KMS-11 (cell line): Measurements from ENCODE around the gene PEX10.

Experiments
- H2AFZ ChIP-seq: fragments of 200-600 bp; sonication (generic); 2 replicates; pipeline ENCODE4 v1.6.1; 2016; ENCODE audit warnings: antibody characterized with exemption, mixed run types, low read depth
- H3K27ac ChIP-seq: fragments of 200-600 bp; sonication (generic); 2 replicates; pipeline ENCODE4 v1.6.1; 2016; ENCODE audit warnings: mild to moderate bottlenecking, mixed run types
- H3K27me3 ChIP-seq: fragments of 200-600 bp; sonication (generic); 2 replicates; pipeline ENCODE4 v1.6.1; 2017; ENCODE audit warnings: mild to moderate bottlenecking, low read depth, mixed run types, moderate library complexity; ENCODE audit not compliant: insufficient read depth
- H3K36me3 ChIP-seq: fragments of 200-600 bp; sonication (generic); 2 replicates; pipeline ENCODE4 v1.6.1; 2017; ENCODE audit warnings: mild to moderate bottlenecking, mixed run types; ENCODE audit not compliant: insufficient read depth
- H3K4me1 ChIP-seq: fragments of 200-600 bp; sonication (generic); 2 replicates; pipeline ENCODE4 v1.6.1; 2016; ENCODE audit warnings: mild to moderate bottlenecking, low read depth, mixed run types; ENCODE audit not compliant: poor library complexity, severe bottlenecking
- H3K4me2 ChIP-seq: fragments of 200-600 bp; sonication (generic); 2 replicates; pipeline ENCODE4 v1.7.0; 2016; ENCODE audit warnings: mild to moderate bottlenecking, mixed run types
- H3K4me3 ChIP-seq: fragments of 200-600 bp; sonication (generic); IDR thresholded peaks from 2 replicates; pipeline ENCODE4 v1.6.1; 2017; ENCODE audit warnings: low read depth, low read length, mixed read lengths; ENCODE audit not compliant: insufficient read depth
- H3K79me2 ChIP-seq: fragments of 200-600 bp; sonication (generic); 2 replicates; pipeline ENCODE4 v1.6.1; 2016; ENCODE audit warnings: low read depth, mixed run types; ENCODE audit not compliant: insufficient read depth
- H3K9ac ChIP-seq: fragments of 200-600 bp; sonication (generic); 2 replicates; pipeline ENCODE4 v1.6.1; 2016; ENCODE audit warnings: mild to moderate bottlenecking, mixed run types
- H4K20me1 ChIP-seq: fragments of 200-600 bp; sonication (generic); 2 replicates; pipeline ENCODE4 v1.6.1; 2016; ENCODE audit warnings: mild to moderate bottlenecking, mixed run types; ENCODE audit not compliant: insufficient read depth
- TF ChIP-seq, protein P1 (sequence below): fragments of 200-600 bp; sonication (generic); conservative IDR thresholded peaks from 2 replicates; pipeline ENCODE4 v1.6.1; 2017; ENCODE audit warnings: low read depth, mild to moderate bottlenecking, antibody characterized with exemption, low read length, moderate library complexity, mixed read lengths

The PEX10 gene

DNA sequence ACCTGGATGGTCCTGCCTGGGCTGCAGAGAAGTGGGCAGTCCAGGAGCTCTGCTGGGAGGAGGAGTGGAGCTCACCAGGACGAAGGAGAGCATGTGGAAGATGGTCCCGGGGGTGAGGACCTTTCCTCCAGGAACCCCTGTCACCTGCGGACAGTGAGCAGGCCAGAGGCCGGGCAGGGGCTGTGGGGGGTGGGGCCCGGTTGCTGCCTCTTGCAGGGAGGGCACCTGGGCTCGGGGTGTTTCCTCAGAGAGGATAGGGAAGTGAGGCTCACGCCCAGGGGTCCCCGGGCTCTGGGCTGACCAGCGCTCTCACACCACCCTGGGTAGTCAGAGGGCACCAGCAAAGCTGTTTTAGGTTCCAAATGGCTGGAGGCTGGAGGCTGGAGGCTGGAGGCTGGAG lies 22.7 kb upstream of the PEX10 start:
- Histone ChIP-seq H3K36me3 (no peaks in the 10 kb centered on the region), H3K27me3 (peaks cover 79% of the 10 kb centered on the region), H3K27ac (no peak overlapping the region), H3K4me1 (peaks cover 15% of the 10 kb centered on the region), H3K9ac (no peak overlapping the region), H3K4me3 (no peak overlapping the region), H3K79me2 (no peaks in the 10 kb centered on the region), H2AFZ (no peak overlapping the region), H3K4me2 (no peak overlapping the region), H4K20me1 (no peaks in the 10 kb centered on the region)
- TF ChIP-seq, protein P1, sequence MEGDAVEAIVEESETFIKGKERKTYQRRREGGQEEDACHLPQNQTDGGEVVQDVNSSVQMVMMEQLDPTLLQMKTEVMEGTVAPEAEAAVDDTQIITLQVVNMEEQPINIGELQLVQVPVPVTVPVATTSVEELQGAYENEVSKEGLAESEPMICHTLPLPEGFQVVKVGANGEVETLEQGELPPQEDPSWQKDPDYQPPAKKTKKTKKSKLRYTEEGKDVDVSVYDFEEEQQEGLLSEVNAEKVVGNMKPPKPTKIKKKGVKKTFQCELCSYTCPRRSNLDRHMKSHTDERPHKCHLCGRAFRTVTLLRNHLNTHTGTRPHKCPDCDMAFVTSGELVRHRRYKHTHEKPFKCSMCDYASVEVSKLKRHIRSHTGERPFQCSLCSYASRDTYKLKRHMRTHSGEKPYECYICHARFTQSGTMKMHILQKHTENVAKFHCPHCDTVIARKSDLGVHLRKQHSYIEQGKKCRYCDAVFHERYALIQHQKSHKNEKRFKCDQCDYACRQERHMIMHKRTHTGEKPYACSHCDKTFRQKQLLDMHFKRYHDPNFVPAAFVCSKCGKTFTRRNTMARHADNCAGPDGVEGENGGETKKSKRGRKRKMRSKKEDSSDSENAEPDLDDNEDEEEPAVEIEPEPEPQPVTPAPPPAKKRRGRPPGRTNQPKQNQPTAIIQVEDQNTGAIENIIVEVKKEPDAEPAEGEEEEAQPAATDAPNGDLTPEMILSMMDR, result no peak

- Histone ChIP-seq H3K4me3 (no peak overlapping the region), H3K4me1 (peaks cover 6% of the 10 kb centered on the region), H3K27ac (no peak overlapping the region), H3K79me2 (no peaks in the 10 kb centered on the region), H2AFZ (no peak overlapping the region), H3K9ac (no peak overlapping the region), H3K27me3 (peaks cover 78% of the 10 kb centered on the region), H3K4me2 (no peak overlapping the region), H4K20me1 (no peaks in the 10 kb centered on the region), H3K36me3 (no peaks in the 10 kb centered on the region)
- TF ChIP-seq, protein P1, result no peak
Observed at GRCh38 chr1:2433936-2434655, 21.7 kb upstream of the PEX10 start.

DNA sequence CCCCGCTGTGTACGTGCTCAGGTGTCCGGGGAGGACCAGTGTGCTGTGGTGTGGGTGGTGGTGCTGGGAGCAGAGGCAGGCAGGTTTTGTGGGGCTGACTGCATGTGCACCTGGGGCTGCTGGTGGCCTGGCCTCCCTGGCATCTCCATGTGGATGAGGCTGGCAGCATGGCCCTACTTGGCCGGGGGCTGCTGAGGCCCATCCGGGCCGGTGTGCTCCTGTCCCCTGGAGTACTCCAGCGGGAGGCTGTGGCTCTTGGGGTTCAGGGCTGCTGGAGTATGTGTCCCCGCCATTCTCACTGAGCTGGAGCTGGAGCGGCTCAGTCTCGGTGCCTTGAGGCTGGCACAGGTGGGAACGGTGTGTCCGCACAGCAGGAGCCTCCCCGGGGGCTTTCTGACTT lies 20.8 kb upstream of the PEX10 start:
- no peaks in the 10 kb centered on the region for H3K79me2 ChIP-seq
- no peaks in the 10 kb centered on the region for H4K20me1 ChIP-seq
- no peak overlapping the region for H3K4me2 ChIP-seq
- no peak overlapping the region for H3K4me3 ChIP-seq
- no peak overlapping the region for H3K9ac ChIP-seq
- H3K4me1 ChIP-seq, result no peaks in the 10 kb centered on the region
- H3K36me3 ChIP-seq, result no peaks in the 10 kb centered on the region
- TF ChIP-seq, protein P1, result no peak
- H2AFZ ChIP-seq, result no peak overlapping the region
- peaks cover 81% of the 10 kb centered on the region for H3K27me3 ChIP-seq
- no peak overlapping the region for H3K27ac ChIP-seq

GRCh38 chr1:2432441-2432844 lies 20.1 kb upstream of the PEX10 start:
- H4K20me1 ChIP-seq, result no peaks in the 10 kb centered on the region
- no peak overlapping the region for H3K4me2 ChIP-seq
- H3K27me3 ChIP-seq, result peaks cover 83% of the 10 kb centered on the region
- H2AFZ ChIP-seq, result no peak overlapping the region
- no peaks in the 10 kb centered on the region for H3K36me3 ChIP-seq
- H3K4me1 ChIP-seq, result no peaks in the 10 kb centered on the region
- H3K79me2 ChIP-seq, result no peaks in the 10 kb centered on the region
- H3K27ac ChIP-seq, result no peak overlapping the region
- TF ChIP-seq, protein P1, result no peak
- H3K4me3 ChIP-seq, result no peak overlapping the region
- no peak overlapping the region for H3K9ac ChIP-seq
